ENCODE data around the gene SLC9A7. TPM values are rescaled to one million over a fixed set of nuclear protein-coding genes. Genes with fewer than 3 reads are reported as not detected.

Gene SLC9A7
- polyA plus RNA-seq, 3 donors: 0.11 to 2.5 (median 0.40) TPM

GRCh38 chrX:46595084-46595483, 163.8 kb downstream of the SLC9A7 start:
- WGBS, 3 donors: 70 to 98% (median 96%) methylated on average over 1 of the region's 1 CpG
- no peak overlapping the region for H3K27ac ChIP-seq (ENCODE audit: low read depth, low read length)

- 70 to 74% (median 73%) methylated on average over 7 of the region's 7 CpGs for WGBS, 3 donors
- no peak overlapping the region for H3K27ac ChIP-seq (ENCODE audit: low read depth, low read length)
These were observed 168.8 kb downstream of the SLC9A7 start for GRCh38 chrX:46589977-46590723.

GRCh38 chrX:46588263-46588662, 170.7 kb downstream of the SLC9A7 start:
- H3K27ac ChIP-seq (ENCODE audit: low read depth, low read length): no peak overlapping the region
- WGBS, 3 donors: 5 to 62% (median 32%) methylated on average over 4 of the region's 4 CpGs

GRCh38 chrX:46587753-46588171, 171.2 kb downstream of the SLC9A7 start:
- 15 to 51% (median 22%) methylated on average over 5 of the region's 5 CpGs for WGBS, 3 donors
- H3K27ac ChIP-seq (ENCODE audit: low read depth, low read length): no peak overlapping the region

GRCh38 chrX:46587158-46587557, 171.8 kb downstream of the SLC9A7 start:
- WGBS, 3 donors: 37 to 71% (median 38%) methylated on average over 5 of the region's 5 CpGs
- no peak overlapping the region for H3K27ac ChIP-seq (ENCODE audit: low read depth, low read length)

GRCh38 chrX:46584736-46585135, 174.2 kb downstream of the SLC9A7 start:
- no peak overlapping the region for H3K27ac ChIP-seq (ENCODE audit: low read depth, low read length)
- WGBS, 3 donors: 45 to 66% (median 63%) methylated on average over 2 of the region's 2 CpGs

GRCh38 chrX:46582966-46583365, 176.0 kb downstream of the SLC9A7 start:
- WGBS, 3 donors: 19 to 40% (median 21%) methylated on average over 1 of the region's 1 CpG
- H3K27ac ChIP-seq (ENCODE audit: low read depth, low read length): no peak overlapping the region

- 54 to 88% (median 66%) methylated on average over 3 of the region's 3 CpGs for WGBS, 3 donors
- H3K27ac ChIP-seq (ENCODE audit: low read depth, low read length): no peak overlapping the region
These were observed 176.6 kb downstream of the SLC9A7 start for GRCh38 chrX:46582325-46582724.

GRCh38 chrX:46580613-46581012, 178.3 kb downstream of the SLC9A7 start:
- no peak overlapping the region for H3K27ac ChIP-seq (ENCODE audit: low read depth, low read length)
- 89 to 95% (median 90%) methylated on average over 4 to 6 of the region's 6 CpGs for WGBS, 3 donors

- H3K27ac ChIP-seq (ENCODE audit: low read depth, low read length): no peak overlapping the region
- 87 to 94% (median 91%) methylated on average over 1 of the region's 1 CpG for WGBS, 3 donors
These were observed 179.7 kb downstream of the SLC9A7 start for GRCh38 chrX:46579250-46579649.

- WGBS, 3 donors: 64 to 81% (median 70%) methylated on average over 7 of the region's 7 CpGs
- no peak overlapping the region for H3K27ac ChIP-seq (ENCODE audit: low read depth, low read length)
These were observed 181.5 kb downstream of the SLC9A7 start for GRCh38 chrX:46577221-46578005.

GRCh38 chrX:46576458-46576857, 182.5 kb downstream of the SLC9A7 start:
- H3K27ac ChIP-seq (ENCODE audit: low read depth, low read length): no peak overlapping the region
- WGBS, 3 donors: 37 to 70% (median 47%) methylated on average over 3 of the region's 3 CpGs

- H3K27ac ChIP-seq (ENCODE audit: low read depth, low read length): no peak overlapping the region
These were observed 182.9 kb downstream of the SLC9A7 start for GRCh38 chrX:46575991-46576392.

GRCh38 chrX:46575586-46575985, 183.3 kb downstream of the SLC9A7 start:
- no peak overlapping the region for H3K27ac ChIP-seq (ENCODE audit: low read depth, low read length)
- 28 to 64% (median 47%) methylated on average over 6 of the region's 6 CpGs for WGBS, 3 donors

More at GRCh38 chrX:46575991-46576392, 182.9 kb downstream of the SLC9A7 start:
- WGBS, 3 donors: 6 to 48% (median 24%) methylated on average over 6 of the region's 6 CpGs

- 1 to 49% (median 1%) methylated on average over 21 to 87 of the region's 90 CpGs for WGBS, 3 donors
- no peak overlapping the region for H3K27ac ChIP-seq (ENCODE audit: low read depth, low read length)
These were observed 184.0 kb downstream of the SLC9A7 start for GRCh38 chrX:46574774-46575381.

GRCh38 chrX:46573892-46574773, 184.8 kb downstream of the SLC9A7 start:
- H3K27ac ChIP-seq (ENCODE audit: low read depth, low read length): no peak overlapping the region
- 1 to 45% (median 1%) methylated on average over 58 to 107 of the region's 107 CpGs for WGBS, 3 donors

- 1 to 33% (median 7%) methylated on average over 13 to 34 of the region's 35 CpGs for WGBS, 3 donors
- no peak within 1 kb of the TSS for H3K27ac ChIP-seq (ENCODE audit: low read depth, low read length)
These were observed 185.5 kb downstream of the SLC9A7 start, which contains the start of gene CHST7 for GRCh38 chrX:46573331-46573891. Gene CHST7 (plus strand): TSS chrX:46573765. CDS start chrX:46573932, 167 bp downstream.
